GM19035 (cell line): ENCODE measurements around the gene NFYC.

Experiments used
- ATAC-seq: cut with Tn5 transposase; IDR thresholded peaks from one replicate; pipeline ENCODE4 v1.9.1; 2021; ENCODE audit not compliant: unreplicated experiment

The NFYC gene

GRCh38 chr1:40691538-40692428 lies at the start of gene NFYC:
Gene NFYC, plus strand, starts transcription at chr1:40691704. Its CDS starts 47,140 bp downstream, at chr1:40738844.
- peak; percentile 74 for ATAC-seq

- no peak for ATAC-seq
These were observed 46.3 kb upstream of the NFYC start for GRCh38 chr1:40645118-40645680.

GRCh38 chr1:40646315-40646714 lies 45.2 kb upstream of the NFYC start:
- ATAC-seq = no peak

- ATAC-seq = no peak
These were observed 43.3 kb upstream of the NFYC start for GRCh38 chr1:40648200-40648599.

- ATAC-seq = no peak
These were observed 42.4 kb upstream of the NFYC start for GRCh38 chr1:40648928-40649591.

GRCh38 chr1:40649592-40649930 lies 41.9 kb upstream of the NFYC start:
- no peak for ATAC-seq

GRCh38 chr1:40650075-40650474 lies 41.4 kb upstream of the NFYC start:
- ATAC-seq = no peak

GRCh38 chr1:40651138-40651857 lies 40.2 kb upstream of the NFYC start:
- ATAC-seq = no peak

GRCh38 chr1:40652468-40652867 lies 39.0 kb upstream of the NFYC start:
- no peak for ATAC-seq

- ATAC-seq = no peak
These were observed 38.5 kb upstream of the NFYC start for GRCh38 chr1:40652979-40653378.

GRCh38 chr1:40653851-40654537 lies 37.5 kb upstream of the NFYC start:
- ATAC-seq = no peak

GRCh38 chr1:40657046-40657445 lies 34.5 kb upstream of the NFYC start:
- no peak for ATAC-seq

GRCh38 chr1:40658751-40659648 lies 32.5 kb upstream of the NFYC start:
- no peak for ATAC-seq

GRCh38 chr1:40659649-40659947 lies 31.9 kb upstream of the NFYC start:
- ATAC-seq = no peak

- ATAC-seq = no peak
These were observed 29.8 kb upstream of the NFYC start for GRCh38 chr1:40661678-40662077.

GRCh38 chr1:40662151-40662550 lies 29.4 kb upstream of the NFYC start:
- no peak for ATAC-seq

GRCh38 chr1:40662864-40663263 lies 28.6 kb upstream of the NFYC start:
- no peak for ATAC-seq

GRCh38 chr1:40663324-40664166 lies 28.0 kb upstream of the NFYC start:
- ATAC-seq = no peak

GRCh38 chr1:40664167-40664537 lies 27.4 kb upstream of the NFYC start:
- no peak for ATAC-seq
